Adrenal gland (tissue), 12 donors: ENCODE measurements around the gene EPN3. TPM values are rescaled to one million over a fixed set of nuclear protein-coding genes. Genes with fewer than 3 reads are reported as not detected.

Experiments
- DNase-seq, 7 donors: peaks; one replicate each; pipeline ENCODE4 v3.0.0-alpha.2; 2019 to 2020
- H3K27ac ChIP-seq, 5 donors: fragments of 200-600 bp; sonication (generic) in 4 of 5; 1 replicate in 3 of 5; 2 replicates in 2 of 5; pipeline versions ENCODE4 v1.5.1 to v1.8.0; 2016 to 2020; ENCODE audit warnings: mild to moderate bottlenecking in 1 of 5
- H3K27me3 ChIP-seq: fragments of 200-600 bp; 2 replicates; pipeline ENCODE4 v1.8.0; 2021
- H3K36me3 ChIP-seq, 2 donors: fragments of 200-600 bp; replicated peaks in 1 of 2; 1 replicate in 1 of 2; 2 replicates in 1 of 2; pipeline versions ENCODE4 v1.5.1 to v1.8.0; 2018 to 2022
- H3K4me1 ChIP-seq, 2 donors: fragments of 200-600 bp; replicated peaks in 1 of 2; 1 replicate in 1 of 2; 2 replicates in 1 of 2; pipeline versions ENCODE4 v1.5.1 to v1.8.0; 2018 to 2021
- H3K4me3 ChIP-seq, 4 donors: fragments of 200-600 bp; sonication (generic) in 3 of 4; one replicate each; pipeline ENCODE4 v1.5.1; 2016 to 2018
- H3K9me3 ChIP-seq, 3 donors: fragments of 200-600 bp; sonication (generic) in 1 of 3; replicated peaks in 1 of 3; 1 replicate in 2 of 3; 2 replicates in 1 of 3; pipeline versions ENCODE4 v1.5.1 to v1.8.0; 2016 to 2021
- CTCF ChIP-seq, 6 experiments: fragments of 450-650 bp in 4 of 6; fragments of 200-600 bp in 2 of 6; sonication (generic) in 1 of 6; IDR thresholded peaks; 1 replicate in 5 of 6; 2 replicates in 1 of 6; pipeline versions ENCODE4 v1.5.1 to v1.8.0; 2016 to 2021; ENCODE audit warnings: antibody characterized with exemption in 6 of 6, mild to moderate bottlenecking in 2 of 6, moderate library complexity in 1 of 6
- POLR2A ChIP-seq, 2 donors: fragments of 450-650 bp; IDR thresholded peaks; one replicate each; pipeline ENCODE4 v1.6.1; 2017; ENCODE audit warnings: antibody characterized with exemption in 2 of 2, mild to moderate bottlenecking in 2 of 2, moderate library complexity in 1 of 2
- WGBS, 4 donors: extraction: QIAGEN DNeasy Blood & Tissue Kit in 2 of 4; methylation state at CpG; one replicate each; pipeline versions ENCODE4 v1.1.5 to v1.1.7; 2013 to 2017; 5-methylcytosine and 5-hydroxymethylcytosine counted together
- intact Hi-C, 2 donors: fragments of 100-400 bp; cut with DNase I; formaldehyde crosslinking; loops; one replicate each; pipeline versions ENCODE4 v1.14.1 to v1.15.0; 2022 to 2023
- polyA plus RNA-seq, 3 donors: library from polyadenylated mRNA; stranded (reverse); fragments of 200-250 nt in 2 of 3; fragments of 350-450 nt in 1 of 3; fragmentation: Illumina TruSeq in 1 of 3; extraction: RNeasy Lipid Tissue Mini Kit (QIAGEN cat#74804) in 1 of 3; gene quantifications; one replicate each; pipeline ENCODE4 v1.2.3, GENCODE V29; 2013 to 2014
- total RNA-seq, 9 donors: library from RNA; depleted of rRNA in 4 of 9; stranded (reverse); fragments of >200 nt in 4 of 9; fragments of 120-200 nt in 1 of 9; fragmentation: NEBNext Ultra II Directional in 1 of 9; extraction: Animal tissue kit (Norgen Biotek cat#: 25700) in 1 of 9; gene quantifications; one replicate each; pipeline versions ENCODE4 v1.1.0 to v1.2.4, GENCODE V29; 2013 to 2023
- donor health status: healthy with polysubstance abuse.
- donor health status: Bipolar disorder and iron deficiency.
- donor health status: DM: yes; HTN: yes; CAD: no.
- donor health status: DM: no; HTN: no; CAD: no.
- donor health status: DM: no; HTN: no; CAD: no.
- donor health status: DM: yes; HTN: yes; CAD: no.

The EPN3 gene
- total and polyA plus RNA-seq, 12 donors = 1.2 to 96.1 (median 27.9) TPM

GRCh38 chr17:50547035-50547735 lies 14.7 kb downstream of the EPN3 start, which contains the start of gene SPATA20:
SPATA20 (plus strand) TSS chr17:50547174; CDS start chr17:50547209, 35 bp downstream.
- Histone ChIP-seq H3K4me1 (peaks cover 23 to 24% of the 10 kb centered on the region in 2 donors), H3K27ac (peak within 1 kb of the TSS; percentile 22 to 83 (median 63)), H3K9me3 (no peaks in the 10 kb centered on the region), H3K36me3 (peaks cover 0 to 9% of the 10 kb centered on the region in 2 donors), H3K27me3 (no peaks in the 10 kb centered on the region), H3K4me3 (peak within 1 kb of the TSS in 3 of 4 donors; percentile 23 to 82 (median 52))
- TF ChIP-seq POLR2A (IDR thresholded peaks at IDR 0.05) = peak; percentile 82 to 87
- TF ChIP-seq CTCF (IDR thresholded peaks at IDR 0.05) = peak; percentile 96 to 100 (median 98)
- 1 to 2% (median 2%) methylated on average over 9 to 42 of the region's 42 CpGs for WGBS, 4 donors
- DNase-seq = peak; percentile 91 to 97 (median 95)
- intact Hi-C loops = loop anchor here (5.0 to 10.0 kb wide), 4 partner anchors 80 to 290 kb away; partner anchors contain the start of gene WFIKKN2 (in 2 of the 2)

GRCh38 chr17:50547736-50548083 lies 15.2 kb downstream of the EPN3 start:
- Histone ChIP-seq H3K4me3 (peak overlapping the region in 2 of 4 donors; percentile 23 to 82), H3K27ac (peak overlapping the region in 1 of 5 donors; percentile 80), H3K27me3 (no peaks in the 10 kb centered on the region), H3K9me3 (no peaks in the 10 kb centered on the region), H3K36me3 (peaks cover 0 to 9% of the 10 kb centered on the region in 2 donors), H3K4me1 (peaks cover 18% of the 10 kb centered on the region in 2 donors)
- no peak for TF ChIP-seq CTCF (IDR thresholded peaks at IDR 0.05)
- TF ChIP-seq POLR2A (IDR thresholded peaks at IDR 0.05) = no peak
- 50 to 81% (median 67%) methylated on average over 2 to 5 of the region's 5 CpGs for WGBS, 4 donors
- intact Hi-C loops = loop anchor here (5.0 to 10.0 kb wide), 4 partner anchors 80 to 290 kb away; partner anchors contain the start of gene WFIKKN2 (in 2 of the 2)
- DNase-seq = peak in 1 of 7 donors; percentile 34

- no peak overlapping the region for H3K27ac ChIP-seq
- no peaks in the 10 kb centered on the region for H3K9me3 ChIP-seq
- intact Hi-C loops = loop anchor here (5.0 to 10.0 kb wide), 4 partner anchors 78 to 288 kb away; partner anchors contain the start of gene WFIKKN2 (in 2 of the 2)
- peaks cover 0 to 9% of the 10 kb centered on the region in 2 donors for H3K36me3 ChIP-seq
- H3K4me3 ChIP-seq = no peak overlapping the region
- TF ChIP-seq CTCF (IDR thresholded peaks at IDR 0.05) (no peak), POLR2A (IDR thresholded peaks at IDR 0.05) (no peak)
- H3K4me1 ChIP-seq = peaks cover 9 to 11% of the 10 kb centered on the region in 2 donors
- H3K27me3 ChIP-seq = no peaks in the 10 kb centered on the region
- WGBS, 4 donors = 89 to 98% (median 90%) methylated on average over 8 to 18 of the region's 18 CpGs
- no peak for DNase-seq
These were observed 16.3 kb downstream of the EPN3 start for GRCh38 chr17:50548831-50549230.

GRCh38 chr17:50549256-50549941 lies 16.9 kb downstream of the EPN3 start:
- TF ChIP-seq CTCF (IDR thresholded peaks at IDR 0.05) = no peak
- TF ChIP-seq POLR2A (IDR thresholded peaks at IDR 0.05) = no peak
- H3K27ac ChIP-seq = no peak overlapping the region
- peaks cover 0 to 9% of the 10 kb centered on the region in 2 donors for H3K36me3 ChIP-seq
- no peaks in the 10 kb centered on the region for H3K27me3 ChIP-seq
- H3K9me3 ChIP-seq = no peaks in the 10 kb centered on the region
- intact Hi-C loops = loop anchor here (5.0 to 10.0 kb wide), 4 partner anchors 78 to 288 kb away; partner anchors contain the start of gene WFIKKN2 (in 2 of the 2)
- peaks cover 9 to 11% of the 10 kb centered on the region in 2 donors for H3K4me1 ChIP-seq
- no peak overlapping the region for H3K4me3 ChIP-seq
- 87 to 92% (median 90%) methylated on average over 15 to 19 of the region's 19 CpGs for WGBS, 4 donors
- no peak for DNase-seq
